ENCODE data around the gene GALNT13.

The GALNT13 gene

GRCh38 chr2:154331784-154332183 lies 460.1 kb downstream of the GALNT13 start:
- DNase-seq: no peak

- no peak for DNase-seq
Measured at GRCh38 chr2:154336201-154336600, 464.5 kb downstream of the GALNT13 start.

GRCh38 chr2:154338352-154338967 lies 466.7 kb downstream of the GALNT13 start:
- DNase-seq: no peak

GRCh38 chr2:154343282-154343681 lies 471.6 kb downstream of the GALNT13 start:
- DNase-seq: no peak

- DNase-seq: no peak
Measured at GRCh38 chr2:154350911-154351310, 479.2 kb downstream of the GALNT13 start.

- DNase-seq: no peak
Measured at GRCh38 chr2:154361276-154361675, 489.6 kb downstream of the GALNT13 start.

GRCh38 chr2:154368153-154368552 lies 496.4 kb downstream of the GALNT13 start:
- DNase-seq: no peak

- no peak for DNase-seq
Measured at GRCh38 chr2:154370873-154371272, 499.2 kb downstream of the GALNT13 start.

GRCh38 chr2:154374416-154374815 lies 502.7 kb downstream of the GALNT13 start:
- no peak for DNase-seq

GRCh38 chr2:154375579-154375931 lies 503.8 kb downstream of the GALNT13 start:
- DNase-seq: peak; percentile 18

- DNase-seq: no peak
Measured at GRCh38 chr2:154381931-154382794, 510.4 kb downstream of the GALNT13 start.

- DNase-seq: no peak
Measured at GRCh38 chr2:154386186-154386585, 514.5 kb downstream of the GALNT13 start.

- DNase-seq: no peak
Measured at GRCh38 chr2:154391051-154391450, 519.3 kb downstream of the GALNT13 start.

- DNase-seq: no peak
Measured at GRCh38 chr2:154392256-154392655, 520.5 kb downstream of the GALNT13 start.

- no peak for DNase-seq
Measured at GRCh38 chr2:154394600-154394999, 522.9 kb downstream of the GALNT13 start.

GRCh38 chr2:154400563-154401290 lies 529.0 kb downstream of the GALNT13 start:
- no peak for DNase-seq

- DNase-seq: peak; percentile 6
Measured at GRCh38 chr2:154402213-154402612, 530.5 kb downstream of the GALNT13 start.

- no peak for DNase-seq
Measured at GRCh38 chr2:154403242-154403790, 531.6 kb downstream of the GALNT13 start.

- no peak for DNase-seq
Measured at GRCh38 chr2:154408786-154409185, 537.1 kb downstream of the GALNT13 start.

- DNase-seq: no peak
Measured at GRCh38 chr2:154422251-154422650, 550.5 kb downstream of the GALNT13 start.

GRCh38 chr2:154425994-154426393 lies 554.3 kb downstream of the GALNT13 start:
- DNase-seq: no peak

- DNase-seq: no peak
Measured at GRCh38 chr2:154427453-154427852, 555.7 kb downstream of the GALNT13 start.

GRCh38 chr2:154428022-154428421 lies 556.3 kb downstream of the GALNT13 start:
- DNase-seq: no peak

Data from EL (cell line).